HL-60 (cell line): ENCODE measurements around the gene PTPRT.

Source experiments
- DNase-seq, 2 experiments: peaks; one replicate each; pipeline ENCODE4 v3.0.0-alpha.2; 2010 to 2020; ENCODE audit warnings: low read depth in 1 of 2, low spot score in 1 of 2
- H3K27ac ChIP-seq: fragments of 250-450 bp; sonication (Bioruptor Pico); replicated peaks from 2 replicates; pipeline ENCODE4 v1.5.1; 2020; ENCODE audit warnings: mild to moderate bottlenecking, moderate library complexity
- H3K27me3 ChIP-seq: fragments of 250-450 bp; sonication (Bioruptor Pico); 2 replicates; pipeline ENCODE4 v1.5.1; 2021; ENCODE audit warnings: mild to moderate bottlenecking, moderate library complexity; ENCODE audit not compliant: insufficient read depth, poor library complexity, severe bottlenecking
- H3K4me3 ChIP-seq: replicated peaks from 2 replicates; pipeline ENCODE4 v1.5.1; 2011; ENCODE audit warnings: mild to moderate bottlenecking, control low read depth, low read length; ENCODE audit not compliant: insufficient read depth
- GABPA ChIP-seq: IDR thresholded peaks from 2 replicates; pipeline ENCODE4 v1.6.1; 2012; ENCODE audit warnings: low read depth
- POLR2AphosphoS5 ChIP-seq: IDR thresholded peaks from 2 replicates; pipeline ENCODE4 v1.6.1; 2012; ENCODE audit warnings: low read depth
- SPI1 ChIP-seq: IDR thresholded peaks from 2 replicates; pipeline ENCODE4 v1.6.1; 2012; ENCODE audit warnings: low read depth, mild to moderate bottlenecking, borderline replicate concordance
- TF ChIP-seq, protein P1 (sequence below): IDR thresholded peaks from 2 replicates; pipeline ENCODE4 v1.6.1; 2012; ENCODE audit warnings: low read depth; ENCODE audit not compliant: insufficient replicate concordance
- TF ChIP-seq, protein P2 (sequence below): IDR thresholded peaks from one replicate; pipeline ENCODE4 v1.5.1; 2011; ENCODE audit warnings: low read length, control low read depth, inconsistent platforms; ENCODE audit not compliant: insufficient read depth

The PTPRT gene

DNA sequence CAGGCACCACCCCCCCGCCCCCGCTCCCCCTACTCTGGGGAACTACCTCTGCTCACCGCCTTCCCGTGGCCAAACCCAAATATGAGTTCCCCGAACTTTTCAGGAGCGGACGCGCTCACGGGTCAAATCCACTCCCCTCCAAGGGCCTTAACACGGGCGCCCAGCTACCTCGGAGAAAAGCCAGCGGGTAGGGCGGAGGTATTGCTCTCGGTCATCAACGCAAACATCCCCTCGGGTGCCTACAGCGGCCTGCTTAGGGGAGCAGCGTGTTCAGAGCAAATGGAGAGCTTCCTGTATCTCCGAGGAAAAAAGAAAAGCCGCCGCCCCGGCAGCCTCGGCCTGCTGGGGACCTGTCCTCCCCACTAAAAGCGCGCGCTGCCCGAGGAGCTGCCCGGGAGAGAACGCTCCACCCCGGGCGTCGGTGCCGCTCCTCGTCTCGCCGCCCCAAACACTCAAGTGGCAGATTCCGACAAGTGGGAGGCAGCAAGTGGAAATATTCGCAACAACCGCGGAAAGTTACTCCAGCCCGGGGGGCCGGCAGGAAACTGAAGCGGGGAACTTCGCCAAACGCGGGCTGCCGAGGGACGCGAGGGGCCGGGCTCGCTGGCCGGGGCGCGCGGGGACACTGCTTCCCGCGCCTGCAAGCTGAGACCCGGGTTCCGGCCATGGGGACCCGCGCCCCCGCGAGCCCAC, 699 bp downstream of the PTPRT start:
- no peak overlapping the region for H3K27ac ChIP-seq
- H3K4me3 ChIP-seq: no peak overlapping the region
- DNase-seq: no peak
- peaks cover 31% of the 10 kb centered on the region for H3K27me3 ChIP-seq
- TF ChIP-seq GABPA (no peak), POLR2AphosphoS5 (no peak), SPI1 (no peak)
- TF ChIP-seq, protein P1, sequence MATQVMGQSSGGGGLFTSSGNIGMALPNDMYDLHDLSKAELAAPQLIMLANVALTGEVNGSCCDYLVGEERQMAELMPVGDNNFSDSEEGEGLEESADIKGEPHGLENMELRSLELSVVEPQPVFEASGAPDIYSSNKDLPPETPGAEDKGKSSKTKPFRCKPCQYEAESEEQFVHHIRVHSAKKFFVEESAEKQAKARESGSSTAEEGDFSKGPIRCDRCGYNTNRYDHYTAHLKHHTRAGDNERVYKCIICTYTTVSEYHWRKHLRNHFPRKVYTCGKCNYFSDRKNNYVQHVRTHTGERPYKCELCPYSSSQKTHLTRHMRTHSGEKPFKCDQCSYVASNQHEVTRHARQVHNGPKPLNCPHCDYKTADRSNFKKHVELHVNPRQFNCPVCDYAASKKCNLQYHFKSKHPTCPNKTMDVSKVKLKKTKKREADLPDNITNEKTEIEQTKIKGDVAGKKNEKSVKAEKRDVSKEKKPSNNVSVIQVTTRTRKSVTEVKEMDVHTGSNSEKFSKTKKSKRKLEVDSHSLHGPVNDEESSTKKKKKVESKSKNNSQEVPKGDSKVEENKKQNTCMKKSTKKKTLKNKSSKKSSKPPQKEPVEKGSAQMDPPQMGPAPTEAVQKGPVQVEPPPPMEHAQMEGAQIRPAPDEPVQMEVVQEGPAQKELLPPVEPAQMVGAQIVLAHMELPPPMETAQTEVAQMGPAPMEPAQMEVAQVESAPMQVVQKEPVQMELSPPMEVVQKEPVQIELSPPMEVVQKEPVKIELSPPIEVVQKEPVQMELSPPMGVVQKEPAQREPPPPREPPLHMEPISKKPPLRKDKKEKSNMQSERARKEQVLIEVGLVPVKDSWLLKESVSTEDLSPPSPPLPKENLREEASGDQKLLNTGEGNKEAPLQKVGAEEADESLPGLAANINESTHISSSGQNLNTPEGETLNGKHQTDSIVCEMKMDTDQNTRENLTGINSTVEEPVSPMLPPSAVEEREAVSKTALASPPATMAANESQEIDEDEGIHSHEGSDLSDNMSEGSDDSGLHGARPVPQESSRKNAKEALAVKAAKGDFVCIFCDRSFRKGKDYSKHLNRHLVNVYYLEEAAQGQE: no peak
- TF ChIP-seq, protein P2, sequence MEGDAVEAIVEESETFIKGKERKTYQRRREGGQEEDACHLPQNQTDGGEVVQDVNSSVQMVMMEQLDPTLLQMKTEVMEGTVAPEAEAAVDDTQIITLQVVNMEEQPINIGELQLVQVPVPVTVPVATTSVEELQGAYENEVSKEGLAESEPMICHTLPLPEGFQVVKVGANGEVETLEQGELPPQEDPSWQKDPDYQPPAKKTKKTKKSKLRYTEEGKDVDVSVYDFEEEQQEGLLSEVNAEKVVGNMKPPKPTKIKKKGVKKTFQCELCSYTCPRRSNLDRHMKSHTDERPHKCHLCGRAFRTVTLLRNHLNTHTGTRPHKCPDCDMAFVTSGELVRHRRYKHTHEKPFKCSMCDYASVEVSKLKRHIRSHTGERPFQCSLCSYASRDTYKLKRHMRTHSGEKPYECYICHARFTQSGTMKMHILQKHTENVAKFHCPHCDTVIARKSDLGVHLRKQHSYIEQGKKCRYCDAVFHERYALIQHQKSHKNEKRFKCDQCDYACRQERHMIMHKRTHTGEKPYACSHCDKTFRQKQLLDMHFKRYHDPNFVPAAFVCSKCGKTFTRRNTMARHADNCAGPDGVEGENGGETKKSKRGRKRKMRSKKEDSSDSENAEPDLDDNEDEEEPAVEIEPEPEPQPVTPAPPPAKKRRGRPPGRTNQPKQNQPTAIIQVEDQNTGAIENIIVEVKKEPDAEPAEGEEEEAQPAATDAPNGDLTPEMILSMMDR: no peak

DNA sequence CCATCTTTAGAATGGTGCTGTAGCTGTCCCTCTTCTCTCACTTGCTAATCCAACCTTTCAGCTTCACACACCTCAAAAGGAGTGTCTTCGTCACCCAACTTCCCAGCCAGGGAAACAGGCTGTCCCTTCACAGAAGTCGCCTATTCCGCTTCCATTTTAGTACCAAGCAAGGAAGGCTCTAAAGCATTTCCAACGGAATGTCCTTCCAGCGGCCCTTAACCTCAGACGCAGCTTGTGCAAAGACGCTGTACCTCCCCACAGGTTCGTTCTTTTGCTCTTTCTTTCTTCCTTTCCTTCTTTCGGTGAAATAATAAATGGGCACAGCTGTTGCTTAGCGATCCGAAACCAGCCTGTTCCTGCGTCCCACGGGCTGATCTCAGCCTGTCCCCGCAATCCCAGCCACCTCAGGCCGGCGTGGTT, 1.5 kb downstream of the PTPRT start:
- no peak overlapping the region for H3K27ac ChIP-seq
- DNase-seq: no peak
- peaks cover 31% of the 10 kb centered on the region for H3K27me3 ChIP-seq
- no peak overlapping the region for H3K4me3 ChIP-seq
- TF ChIP-seq, protein P1: no peak
- TF ChIP-seq POLR2AphosphoS5 (no peak), GABPA (no peak), SPI1 (no peak)
- TF ChIP-seq, protein P2: no peak

DNA sequence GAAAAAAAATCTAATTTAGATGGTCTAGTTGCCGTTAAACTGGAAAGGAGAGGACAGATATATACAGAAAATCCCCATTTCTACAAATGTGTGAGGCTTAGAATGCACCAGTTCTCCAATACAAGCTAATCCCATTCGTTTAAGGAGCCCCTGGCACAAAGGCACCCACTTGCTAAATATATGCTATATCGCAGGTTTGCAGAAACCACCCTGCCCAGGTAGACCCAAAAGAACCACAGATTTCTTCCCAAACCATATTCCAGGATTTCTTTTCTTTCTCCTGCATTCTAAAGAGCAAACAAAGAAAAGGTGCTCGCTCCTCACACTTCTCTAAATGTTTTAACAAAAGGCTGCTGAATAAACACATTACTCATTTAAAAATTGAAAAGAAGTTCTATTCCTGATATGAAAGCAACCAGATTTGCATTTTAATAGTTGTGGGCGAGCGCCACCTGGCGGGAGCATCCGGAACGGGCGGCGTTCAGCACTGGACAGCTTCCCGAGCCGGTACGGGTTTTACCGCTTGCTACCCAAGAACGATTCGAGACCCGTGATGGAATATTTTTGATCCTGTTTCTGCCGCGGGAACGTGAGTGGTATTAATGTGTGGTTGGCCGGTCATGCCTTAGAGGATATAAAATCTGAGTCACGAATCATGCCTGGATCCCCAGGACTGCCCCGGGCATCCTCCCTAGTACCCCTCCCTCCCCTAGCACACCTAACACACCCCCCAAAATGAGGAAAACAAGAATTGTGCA, 2.1 kb downstream of the PTPRT start:
- DNase-seq: peak; percentile 2 to 54
- Histone ChIP-seq H3K27me3 (peaks cover 31% of the 10 kb centered on the region), H3K27ac (no peak overlapping the region), H3K4me3 (no peak overlapping the region)
- TF ChIP-seq, protein P2: peak; percentile 90
- TF ChIP-seq SPI1: no peak
- TF ChIP-seq POLR2AphosphoS5: no peak
- TF ChIP-seq, protein P1: peak; percentile 95
